Ectodermal cell (in vitro differentiated cells): ENCODE data around the gene NFE2L2.
A peak's percentile ranks its signal among the peaks of the same experiment; 100 is the strongest.

Experiments
- H3K27ac ChIP-seq: 2 replicates; pipeline ENCODE4 v1.7.0; 2013; ENCODE audit warnings: mild to moderate bottlenecking, low read depth, low read length; ENCODE audit not compliant: insufficient read depth, poor library complexity, severe bottlenecking
- H3K27me3 ChIP-seq: 2 replicates; pipeline ENCODE4 v1.7.0; 2013; ENCODE audit warnings: mild to moderate bottlenecking, low read length; ENCODE audit not compliant: insufficient read depth, control insufficient read depth, poor library complexity, severe bottlenecking
- H3K36me3 ChIP-seq: one replicate; pipeline ENCODE4 v1.7.0; 2013; ENCODE audit warnings: low read length; ENCODE audit not compliant: control insufficient read depth, insufficient read depth
- H3K4me1 ChIP-seq: one replicate; pipeline ENCODE4 v1.7.0; 2013; ENCODE audit warnings: low read length; ENCODE audit not compliant: control insufficient read depth, insufficient read depth
- H3K4me3 ChIP-seq: 2 replicates; pipeline ENCODE4 v1.7.0; 2013; ENCODE audit warnings: low read depth, low read length, control low read depth; ENCODE audit not compliant: insufficient read depth
- H3K9me3 ChIP-seq: 2 replicates; pipeline ENCODE4 v1.7.0; 2013; ENCODE audit warnings: mild to moderate bottlenecking, low read length, moderate library complexity; ENCODE audit not compliant: control insufficient read depth
- WGBS, 2 experiments: methylation state at CpG; one replicate each; pipeline ENCODE4 v1.1.7; 2013; ENCODE audit warnings: missing lambda C conversion rate in 2 of 2; 5-methylcytosine and 5-hydroxymethylcytosine counted together

The NFE2L2 gene

GRCh38 chr2:177257471-177257870 lies 7.1 kb downstream of the NFE2L2 start:
- H3K4me1 ChIP-seq = peaks cover 5% of the 10 kb centered on the region
- H3K27me3 ChIP-seq = no peaks in the 10 kb centered on the region
- H3K4me3 ChIP-seq = no peak overlapping the region
- H3K36me3 ChIP-seq = no peaks in the 10 kb centered on the region
- WGBS, 2 experiments = 90 to 92% methylated on average over 5 of the region's 5 CpGs
- H3K27ac ChIP-seq = no peak overlapping the region
- H3K9me3 ChIP-seq = no peaks in the 10 kb centered on the region

- Histone ChIP-seq H3K27me3 (no peaks in the 10 kb centered on the region), H3K27ac (no peak overlapping the region), H3K4me1 (peaks cover 5% of the 10 kb centered on the region), H3K9me3 (no peaks in the 10 kb centered on the region), H3K36me3 (no peaks in the 10 kb centered on the region), H3K4me3 (no peak overlapping the region)
- 78 to 95% methylated on average over 2 to 3 of the region's 3 CpGs for WGBS, 2 experiments
These were observed 7.8 kb downstream of the NFE2L2 start for GRCh38 chr2:177256695-177257094.

- H3K9me3 ChIP-seq = no peaks in the 10 kb centered on the region
- H3K27ac ChIP-seq = no peak overlapping the region
- H3K27me3 ChIP-seq = no peaks in the 10 kb centered on the region
- no peaks in the 10 kb centered on the region for H3K36me3 ChIP-seq
- peaks cover 5% of the 10 kb centered on the region for H3K4me1 ChIP-seq
- 100% methylated on average over 2 of the region's 2 CpGs for WGBS, 2 experiments
- H3K4me3 ChIP-seq = no peak overlapping the region
These were observed 8.5 kb downstream of the NFE2L2 start for GRCh38 chr2:177256026-177256425.

- peaks cover 5% of the 10 kb centered on the region for H3K4me1 ChIP-seq
- H3K4me3 ChIP-seq = no peak overlapping the region
- H3K27me3 ChIP-seq = no peaks in the 10 kb centered on the region
- H3K27ac ChIP-seq = peak overlapping the region; percentile 11
- H3K9me3 ChIP-seq = no peaks in the 10 kb centered on the region
- WGBS, 2 experiments = 78 to 81% methylated on average over 2 of the region's 2 CpGs
- H3K36me3 ChIP-seq = no peaks in the 10 kb centered on the region
These were observed 9.3 kb downstream of the NFE2L2 start for GRCh38 chr2:177255227-177255601.

- H3K36me3 ChIP-seq = no peaks in the 10 kb centered on the region
- H3K9me3 ChIP-seq = no peaks in the 10 kb centered on the region
- no peak overlapping the region for H3K4me3 ChIP-seq
- H3K27me3 ChIP-seq = no peaks in the 10 kb centered on the region
- peaks cover 5% of the 10 kb centered on the region for H3K4me1 ChIP-seq
- 47 to 49% methylated on average over 11 of the region's 11 CpGs for WGBS, 2 experiments
- H3K27ac ChIP-seq = peak overlapping the region; percentile 11
These were observed 9.9 kb downstream of the NFE2L2 start for GRCh38 chr2:177254433-177255226.

- Histone ChIP-seq H3K4me1 (peaks cover 5% of the 10 kb centered on the region), H3K27ac (no peak overlapping the region), H3K4me3 (no peak overlapping the region), H3K36me3 (no peaks in the 10 kb centered on the region), H3K9me3 (no peaks in the 10 kb centered on the region), H3K27me3 (no peaks in the 10 kb centered on the region)
- 96 to 100% methylated on average over 1 to 3 of the region's 3 CpGs for WGBS, 2 experiments
These were observed 10.8 kb downstream of the NFE2L2 start for GRCh38 chr2:177253704-177254103.

- no peaks in the 10 kb centered on the region for H3K27me3 ChIP-seq
- no peak overlapping the region for H3K4me3 ChIP-seq
- no peak overlapping the region for H3K27ac ChIP-seq
- no peaks in the 10 kb centered on the region for H3K36me3 ChIP-seq
- H3K9me3 ChIP-seq = no peaks in the 10 kb centered on the region
- peaks cover 5% of the 10 kb centered on the region for H3K4me1 ChIP-seq
- 93 to 94% methylated on average over 5 of the region's 5 CpGs for WGBS, 2 experiments
These were observed 11.6 kb downstream of the NFE2L2 start for GRCh38 chr2:177252808-177253531.

- Histone ChIP-seq H3K4me1 (peaks cover 5% of the 10 kb centered on the region), H3K27me3 (no peaks in the 10 kb centered on the region), H3K9me3 (no peaks in the 10 kb centered on the region), H3K27ac (no peak overlapping the region), H3K4me3 (no peak overlapping the region), H3K36me3 (no peaks in the 10 kb centered on the region)
- WGBS, 2 experiments = 92% methylated on average over 3 of the region's 3 CpGs
These were observed 13.4 kb downstream of the NFE2L2 start for GRCh38 chr2:177251165-177251542.

GRCh38 chr2:177250461-177250860 lies 14.1 kb downstream of the NFE2L2 start:
- Histone ChIP-seq H3K4me1 (peaks cover 2% of the 10 kb centered on the region), H3K4me3 (no peak overlapping the region), H3K27me3 (no peaks in the 10 kb centered on the region), H3K27ac (peak overlapping the region; percentile 40), H3K36me3 (no peaks in the 10 kb centered on the region), H3K9me3 (no peaks in the 10 kb centered on the region)
- WGBS, 2 experiments = 94 to 95% methylated on average over 5 of the region's 5 CpGs

GRCh38 chr2:177249038-177249437 lies 15.5 kb downstream of the NFE2L2 start:
- Histone ChIP-seq H3K9me3 (no peaks in the 10 kb centered on the region), H3K27ac (no peak overlapping the region), H3K4me3 (no peak overlapping the region), H3K27me3 (no peaks in the 10 kb centered on the region), H3K4me1 (no peaks in the 10 kb centered on the region), H3K36me3 (no peaks in the 10 kb centered on the region)
- 95 to 96% methylated on average over 6 to 7 of the region's 7 CpGs for WGBS, 2 experiments
